Peyer's patch (tissue), 4 donors: Measurements from ENCODE around the gene NXPE2.
"Not testable (repeated sequence)": the region's sequence is repeated elsewhere in the genome, so short reads cannot be mapped to it uniquely, and the experiment has no call there.

Experiments
- POLR2A ChIP-seq, 2 donors: fragments of 450-650 bp; IDR thresholded peaks; one replicate each; pipeline ENCODE4 v1.5.1; 2017; ENCODE audit warnings: antibody characterized with exemption in 2 of 2, mild to moderate bottlenecking in 2 of 2, moderate library complexity in 2 of 2
- TF ChIP-seq, protein P1 (sequence below), 6 experiments: fragments of 450-650 bp in 4 of 6; fragments of 200-600 bp in 2 of 6; sonication (generic) in 1 of 6; IDR thresholded peaks; one replicate each; pipeline ENCODE4 v1.5.1; 2017 to 2019; ENCODE audit warnings: antibody characterized with exemption in 6 of 6, mild to moderate bottlenecking in 3 of 6, moderate library complexity in 1 of 6

DNA sequence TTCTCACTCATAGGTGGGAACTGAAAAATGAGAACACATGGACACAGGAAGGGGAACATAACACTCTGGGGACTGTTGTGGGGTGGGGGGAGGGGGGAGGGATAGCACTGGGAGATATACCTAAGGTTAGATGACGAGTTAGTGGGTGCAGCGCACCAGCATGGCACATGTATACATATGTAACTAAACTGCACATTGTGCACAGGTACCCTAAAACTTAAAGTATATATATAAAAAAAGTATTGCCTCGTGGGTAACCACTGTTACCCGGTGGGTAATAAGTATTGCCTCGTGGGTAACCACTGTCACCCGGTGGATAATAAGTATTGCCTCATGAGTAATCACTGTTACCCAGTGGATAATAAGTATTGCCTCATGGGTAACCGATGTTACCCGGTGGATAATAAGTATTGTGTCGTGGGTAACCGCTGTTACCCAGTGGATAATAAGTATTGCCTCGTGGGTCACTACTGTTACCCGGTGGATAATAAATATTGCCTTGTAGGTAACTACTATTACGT lies 46.8 kb upstream of the NXPE2 start:
- TF ChIP-seq POLR2A (IDR thresholded peaks at IDR 0.05), result not testable (repeated sequence)
- TF ChIP-seq, protein P1, sequence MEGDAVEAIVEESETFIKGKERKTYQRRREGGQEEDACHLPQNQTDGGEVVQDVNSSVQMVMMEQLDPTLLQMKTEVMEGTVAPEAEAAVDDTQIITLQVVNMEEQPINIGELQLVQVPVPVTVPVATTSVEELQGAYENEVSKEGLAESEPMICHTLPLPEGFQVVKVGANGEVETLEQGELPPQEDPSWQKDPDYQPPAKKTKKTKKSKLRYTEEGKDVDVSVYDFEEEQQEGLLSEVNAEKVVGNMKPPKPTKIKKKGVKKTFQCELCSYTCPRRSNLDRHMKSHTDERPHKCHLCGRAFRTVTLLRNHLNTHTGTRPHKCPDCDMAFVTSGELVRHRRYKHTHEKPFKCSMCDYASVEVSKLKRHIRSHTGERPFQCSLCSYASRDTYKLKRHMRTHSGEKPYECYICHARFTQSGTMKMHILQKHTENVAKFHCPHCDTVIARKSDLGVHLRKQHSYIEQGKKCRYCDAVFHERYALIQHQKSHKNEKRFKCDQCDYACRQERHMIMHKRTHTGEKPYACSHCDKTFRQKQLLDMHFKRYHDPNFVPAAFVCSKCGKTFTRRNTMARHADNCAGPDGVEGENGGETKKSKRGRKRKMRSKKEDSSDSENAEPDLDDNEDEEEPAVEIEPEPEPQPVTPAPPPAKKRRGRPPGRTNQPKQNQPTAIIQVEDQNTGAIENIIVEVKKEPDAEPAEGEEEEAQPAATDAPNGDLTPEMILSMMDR (IDR thresholded peaks at IDR 0.05), result not testable (repeated sequence)
